HepG2 (cell line): ENCODE data around the gene KIAA1328. TPM values are rescaled to one million over a fixed set of nuclear protein-coding genes. Genes with fewer than 3 reads are reported as not detected.

ENCODE experiments used
- ATAC-seq: fragments of 200-7000 bp; cut with Tn5 transposase; 3 replicates; pipeline ENCODE4 v1.9.1; 2020; ENCODE audit warnings: mild to moderate bottlenecking, moderate library complexity
- BruUV-seq: library from RNA; stranded (reverse); fragments of 400-500 nt; replicated peaks from 2 replicates; lab custom pipeline; 2021; lab: Mats Ljungman, UMichigan
- CTCF ChIA-PET: fragments of 300-600 bp; formaldehyde crosslinking; extraction: SDS; loops from one replicate; lab custom pipeline; 2021; ENCODE audit warnings: low total read pairs, inconsistent platforms, low intra/inter-chr PET ratio; lab: Yijun Ruan, JAX
- POLR2A ChIA-PET: fragments of 350-600 bp; sonication (Branson Sonifier 250); formaldehyde crosslinking; loops from one replicate; lab custom pipeline; 2020; ENCODE audit warnings: antibody characterized with exemption, inconsistent platforms; lab: Yijun Ruan, JAX
- DNase-seq: peaks from one replicate; pipeline ENCODE4 v3.0.0-alpha.2; 2015; ENCODE audit warnings: low spot score
- FAIRE-seq: peaks from 3 replicates; lab custom pipeline; 2011; peaks lifted over from hg19 to GRCh38; lab: Jason Lieb, UNC
- H2AFZ ChIP-seq: one replicate; pipeline ENCODE4 v1.6.1; 2011; ENCODE audit warnings: low read length, inconsistent platforms
- H3K27ac ChIP-seq: fragments of 300-600 bp; 3 replicates; pipeline ENCODE4 v1.8.0; 2011; ENCODE audit warnings: mixed run types, mild to moderate bottlenecking, mixed read lengths, low read length, inconsistent platforms; ENCODE audit not compliant: insufficient read depth; ENCODE audit errors: extremely low read length
- H3K27me3 ChIP-seq, 2 experiments: fragments of 200-600 bp in 1 of 2; 2 replicates in 1 of 2; 3 replicates in 1 of 2; pipeline versions ENCODE4 v1.6.0 to v1.8.0; 2011; ENCODE audit warnings: low read length in 2 of 2, mild to moderate bottlenecking in 2 of 2, moderate library complexity in 2 of 2, inconsistent platforms in 1 of 2; ENCODE audit not compliant: insufficient read depth in 2 of 2, control insufficient read depth in 1 of 2
- H3K36me3 ChIP-seq, 2 experiments: fragments of 200-600 bp in 1 of 2; replicated peaks in 1 of 2; 2 replicates in 1 of 2; 3 replicates in 1 of 2; pipeline versions ENCODE4 v1.5.1 to v1.8.0; 2011; ENCODE audit warnings: low read length in 2 of 2, inconsistent platforms in 1 of 2; ENCODE audit not compliant: insufficient read depth in 2 of 2, control insufficient read depth in 1 of 2
- H3K4me1 ChIP-seq: 2 replicates; pipeline ENCODE4 v1.5.1; 2012; ENCODE audit warnings: low read length, inconsistent platforms; ENCODE audit not compliant: insufficient read depth
- H3K4me2 ChIP-seq: 2 replicates; pipeline ENCODE4 v1.6.0; 2011; ENCODE audit warnings: low read depth, low read length, inconsistent platforms
- H3K4me3 ChIP-seq, 3 experiments: fragments of 200-600 bp in 1 of 3; sonication (generic), shearing (Covaris generic) in 1 of 3; replicated peaks in 1 of 3; 2 replicates each; pipeline ENCODE4 v1.5.1; 2011 to 2016; ENCODE audit warnings: low read length in 3 of 3, inconsistent platforms in 2 of 3, low read depth in 2 of 3, mild to moderate bottlenecking in 2 of 3, control low read depth in 1 of 3, mixed read lengths in 1 of 3; ENCODE audit not compliant: insufficient read depth in 1 of 3
- H3K79me2 ChIP-seq: one replicate; pipeline ENCODE4 v1.6.1; 2011; ENCODE audit warnings: low read length, inconsistent platforms; ENCODE audit not compliant: insufficient read depth
- H3K9ac ChIP-seq: 2 replicates; pipeline ENCODE4 v1.6.0; 2011; ENCODE audit warnings: mild to moderate bottlenecking, low read depth, low read length, inconsistent platforms; ENCODE audit not compliant: insufficient read depth
- H3K9me3 ChIP-seq: 2 replicates; pipeline ENCODE4 v1.5.1; 2012; ENCODE audit warnings: mild to moderate bottlenecking, low read length
- H4K20me1 ChIP-seq: 2 replicates; pipeline ENCODE4 v1.6.0; 2011; ENCODE audit warnings: inconsistent platforms, mild to moderate bottlenecking, low read length, moderate library complexity; ENCODE audit not compliant: insufficient read depth
- CBX1 ChIP-seq: IDR thresholded peaks from one replicate; pipeline ENCODE4 v1.6.1; 2016; ENCODE audit warnings: antibody characterized with exemption, low read depth
- ETV6 ChIP-seq: sonication (generic); formaldehyde crosslinking; conservative IDR thresholded peaks from 2 replicates; pipeline ENCODE4 v1.4.0; 2020; ENCODE audit warnings: missing genetic modification reagents
- FOXA1 ChIP-seq, 2 experiments: fragments of 450-650 bp in 1 of 2; sonication (generic) in 1 of 2; formaldehyde crosslinking in 1 of 2; IDR thresholded peaks; 2 replicates each; pipeline versions ENCODE4 v1.4.0 to v1.6.1; 2016 to 2020; ENCODE audit warnings: missing genetic modification reagents in 1 of 2
- FOXP1 ChIP-seq, 2 experiments: fragments of 450-650 bp in 1 of 2; IDR thresholded peaks; 2 replicates each; pipeline ENCODE4 v1.6.1; 2017 to 2018; ENCODE audit warnings: antibody characterized with exemption in 1 of 2
- MAFF ChIP-seq: IDR thresholded peaks from 2 replicates; pipeline ENCODE4 v1.6.1; 2011; ENCODE audit warnings: low read depth, low read length, improper control_type of control experiment
- MXD1 ChIP-seq: sonication (generic); formaldehyde crosslinking; IDR thresholded peaks from 2 replicates; pipeline ENCODE4 v1.4.0; 2020; ENCODE audit warnings: mild to moderate bottlenecking, missing genetic modification reagents
- NFATC3 ChIP-seq: sonication (generic); formaldehyde crosslinking; IDR thresholded peaks from 2 replicates; pipeline ENCODE4 v1.5.1; 2020; ENCODE audit warnings: mild to moderate bottlenecking, missing genetic modification reagents
- TFAP4 ChIP-seq: sonication (generic); IDR thresholded peaks from 2 replicates; pipeline ENCODE4 v1.6.1; 2016; ENCODE audit warnings: low read depth, borderline replicate concordance
- TMF1 ChIP-seq: sonication (generic); formaldehyde crosslinking; IDR thresholded peaks from 2 replicates; pipeline ENCODE4 v1.8.1; 2022; ENCODE audit warnings: low read depth, missing genetic modification reagents
- ZBTB33 ChIP-seq: sonication (generic); formaldehyde crosslinking; IDR thresholded peaks from 2 replicates; pipeline ENCODE4 v1.4.0; 2020; ENCODE audit warnings: missing genetic modification reagents
- ZBTB44 ChIP-seq: sonication (generic); formaldehyde crosslinking; IDR thresholded peaks from 2 replicates; pipeline ENCODE4 v1.4.0; 2020; ENCODE audit warnings: missing genetic modification reagents
- ZNF558 ChIP-seq: sonication (generic); formaldehyde crosslinking; IDR thresholded peaks from 2 replicates; pipeline ENCODE4 v1.9.0; 2022; ENCODE audit warnings: mild to moderate bottlenecking, missing genetic modification reagents, borderline replicate concordance
- ZNF563 ChIP-seq: sonication (generic); formaldehyde crosslinking; IDR thresholded peaks from 2 replicates; pipeline ENCODE4 v1.8.0; 2022; ENCODE audit warnings: mild to moderate bottlenecking, moderate library complexity, missing genetic modification reagents
- ZNF841 ChIP-seq: sonication (generic); formaldehyde crosslinking; IDR thresholded peaks from 2 replicates; pipeline ENCODE4 v1.8.1; 2023; ENCODE audit warnings: missing genetic modification reagents, borderline replicate concordance
- WGBS: methylation state at CpG from one replicate; pipeline ENCODE4 v1.1.6; 2017; ENCODE audit warnings: low lambda C conversion rate; 5-methylcytosine and 5-hydroxymethylcytosine counted together
- in situ Hi-C: cut with HindIII; loops from 2 replicates; pipeline ENCODE4 v1.10.0; 2017; ENCODE audit warnings: low pct_unique_long_range_greater_than_20kb; ENCODE audit not compliant: extremely low pct_ligation_motif_present
- intact Hi-C: fragments of 100-400 bp; cut with micrococcal nuclease; formaldehyde crosslinking; loops from one replicate; pipeline ENCODE4 v1.10.0; 2022; ENCODE audit not compliant: unreplicated experiment
- polyA plus RNA-seq, 8 experiments: library from polyadenylated mRNA; depleted of rRNA in 3 of 8; stranded (reverse) in 7 of 8; unstranded in 1 of 8; fragments of >200 nt; fragmentation: Illumina TruSeq in 4 of 8; extraction: Trizol in 4 of 8; gene quantifications; 2 replicates each; pipeline versions ENCODE4 v1.2.1 to v1.2.3, GENCODE V29; 2011 to 2016; ENCODE audit warnings: low read depth in 4 of 8, missing spikeins in 1 of 8, mixed read lengths in 1 of 8; ENCODE audit not compliant: insufficient read depth in 1 of 8
- total RNA-seq, 5 experiments: library from RNA; depleted of rRNA; stranded (reverse); fragments of >200 nt; fragmentation: Illumina TruSeq; extraction: Trizol; gene quantifications; 2 replicates each; pipeline ENCODE4 v1.2.3, GENCODE V29; 2016; ENCODE audit warnings: low read depth in 1 of 5

The KIAA1328 gene
- total and polyA plus RNA-seq, 2 of the 13 experiments (the other 11 are each of a cell fraction or from before 2014, with no cell fraction given): 4.1 to 6.0 TPM

GRCh38 chr18:37179384-37179783, 350.5 kb downstream of the KIAA1328 start (continued):
- TF ChIP-seq ZNF558 (CRISPR knock-in tag) (no peak), TFAP4 (peak; percentile 99), ZBTB33 (no peak), ETV6 (CRISPR knock-in tag) (no peak), MAFF (no peak), FOXA1 (IDR thresholded peaks at IDR 0.05) (no peak), FOXA1 (CRISPR knock-in tag; IDR thresholded peaks at IDR 0.05) (peak; percentile 59), ZNF563 (CRISPR knock-in tag) (no peak), MXD1 (no peak)

GRCh38 chr18:37180086-37180485, 351.2 kb downstream of the KIAA1328 start:
- Histone ChIP-seq H3K9me3 (no peaks in the 10 kb centered on the region), H3K27ac (no peak overlapping the region), H2AFZ (no peak overlapping the region), H3K4me3 (no peak overlapping the region), H3K4me1 (peaks cover 11% of the 10 kb centered on the region; the same call in 1 of the 2 replicates), H3K4me2 (no peak overlapping the region), H3K36me3 (no peaks in the 10 kb centered on the region), H3K9ac (no peak overlapping the region), H3K27me3 (no peaks in the 10 kb centered on the region), H4K20me1 (no peaks in the 10 kb centered on the region), H3K79me2 (no peaks in the 10 kb centered on the region)
- intact Hi-C loops: no loop called here
- WGBS: 95% methylated on average over 5 of the region's 5 CpGs
- CTCF ChIA-PET: no interaction called here
- DNase-seq (no peak), FAIRE-seq (no peak), ATAC-seq (no peak)
- POLR2A ChIA-PET: no interaction called here
- TF ChIP-seq CBX1 (no peak), TMF1 (CRISPR knock-in tag) (no peak), FOXP1 (IDR thresholded peaks at IDR 0.05) (no peak), FOXP1 (CRISPR knock-in tag; IDR thresholded peaks at IDR 0.05) (no peak), NFATC3 (CRISPR knock-in tag) (no peak), ZNF841 (CRISPR knock-in tag) (no peak), ZBTB44 (no peak)
- BruUV-seq: no TSS peak
- in situ Hi-C loops: no loop called here
